ENCODE data around the gene MCEMP1. TPM values are rescaled to one million over a fixed set of nuclear protein-coding genes. Genes with fewer than 3 reads are reported as not detected.

Gene MCEMP1
- total RNA-seq, 1 donor from 2014 or later: 1.1 TPM

GRCh38 chr19:7685546-7686445 lies 8.9 kb downstream of the MCEMP1 start:
- no peak for DNase-seq (ENCODE audit: missing footprints)
- intact Hi-C loops (cut with DNase I): no loop called here
- ATAC-seq: no peak

- DNase-seq (ENCODE audit: missing footprints): no peak
- intact Hi-C loops (cut with DNase I): no loop called here
- no peak for ATAC-seq
Measured at GRCh38 chr19:7687177-7687576, 10.3 kb downstream of the MCEMP1 start.

DNA sequence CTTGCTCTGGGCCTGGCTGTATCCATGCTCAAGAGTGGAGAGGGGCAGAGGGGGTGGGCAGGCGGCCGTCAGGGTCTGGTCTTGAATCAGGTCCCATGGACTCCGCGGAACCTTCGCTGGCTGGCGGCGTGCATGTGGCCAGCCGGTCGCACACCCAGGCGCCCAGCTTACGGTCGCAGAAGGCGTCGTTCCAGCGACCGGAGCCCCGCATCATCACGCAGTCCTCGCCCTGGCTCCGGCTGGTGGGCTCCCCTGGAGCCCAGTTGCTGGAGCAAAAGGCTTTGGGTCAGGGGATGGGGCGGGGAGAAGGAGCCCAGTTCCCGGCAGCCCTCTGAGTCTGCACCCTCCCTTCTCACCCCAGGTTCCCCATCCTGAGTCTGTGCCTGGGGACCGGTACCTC lies 12.3 kb downstream of the MCEMP1 start:
- DNase-seq (ENCODE audit: missing footprints) (no peak), ATAC-seq (no peak)
- intact Hi-C loops (cut with DNase I): no loop called here

GRCh38 chr19:7690779-7691258 lies 13.9 kb downstream of the MCEMP1 start:
- no peak for DNase-seq (ENCODE audit: missing footprints)
- intact Hi-C loops (cut with DNase I): no loop called here
- ATAC-seq: no peak

DNA sequence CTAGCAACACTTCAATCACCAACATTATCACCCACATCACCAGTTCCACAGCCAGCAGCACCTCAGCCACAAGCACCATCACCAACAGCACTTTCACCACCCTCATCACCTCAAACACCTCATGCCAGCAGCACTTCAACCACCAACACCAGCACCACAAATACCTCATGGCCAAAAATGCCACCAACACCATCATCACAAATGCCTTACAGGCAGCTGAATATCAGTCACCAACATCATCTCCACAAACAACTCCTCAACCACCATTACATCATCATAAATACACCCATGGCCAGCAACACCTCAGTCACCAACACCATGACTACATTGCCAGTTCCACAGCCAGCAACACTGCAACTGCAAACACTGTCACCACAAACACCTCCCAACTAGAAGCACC lies 14.6 kb downstream of the MCEMP1 start:
- ATAC-seq (no peak), DNase-seq (ENCODE audit: missing footprints) (no peak)
- intact Hi-C loops (cut with DNase I): no loop called here

- DNase-seq (ENCODE audit: missing footprints): no peak
- intact Hi-C loops (cut with DNase I): no loop called here
- no peak for ATAC-seq
Measured at GRCh38 chr19:7692417-7693088, 15.7 kb downstream of the MCEMP1 start.

GRCh38 chr19:7694499-7694898 lies 17.6 kb downstream of the MCEMP1 start:
- no peak for ATAC-seq
- no peak for DNase-seq (ENCODE audit: missing footprints)
- intact Hi-C loops (cut with DNase I): no loop called here

GRCh38 chr19:7697721-7698287 lies 20.9 kb downstream of the MCEMP1 start:
- intact Hi-C loops (cut with DNase I): no loop called here
- ATAC-seq (no peak), DNase-seq (ENCODE audit: missing footprints) (no peak)

DNA sequence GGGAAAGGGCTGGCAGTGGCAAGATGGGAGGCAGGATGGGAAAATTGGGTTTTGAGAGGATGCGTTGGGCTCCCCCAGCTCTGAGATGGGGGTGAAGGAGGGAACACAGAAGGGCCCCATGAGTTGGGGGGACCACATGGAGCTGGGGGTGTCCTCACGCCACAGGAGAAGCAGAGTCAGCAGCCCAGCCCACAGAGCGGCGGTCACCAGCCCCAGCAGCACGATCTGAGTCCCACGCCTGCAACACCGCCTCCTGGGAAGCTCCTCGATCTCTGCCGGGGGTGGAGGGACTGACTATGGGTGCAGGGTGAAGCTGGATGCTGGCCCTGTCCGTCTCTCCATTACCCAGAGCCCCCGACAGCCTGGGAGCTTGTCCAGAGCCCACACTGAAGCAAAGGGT lies 21.7 kb downstream of the MCEMP1 start:
- intact Hi-C loops (cut with DNase I): no loop called here
- no peak for ATAC-seq
- no peak for DNase-seq (ENCODE audit: missing footprints)

- ATAC-seq: no peak
- DNase-seq (ENCODE audit: missing footprints): no peak
- intact Hi-C loops (cut with DNase I): no loop called here
Measured at GRCh38 chr19:7699003-7699402, 22.1 kb downstream of the MCEMP1 start.

DNA sequence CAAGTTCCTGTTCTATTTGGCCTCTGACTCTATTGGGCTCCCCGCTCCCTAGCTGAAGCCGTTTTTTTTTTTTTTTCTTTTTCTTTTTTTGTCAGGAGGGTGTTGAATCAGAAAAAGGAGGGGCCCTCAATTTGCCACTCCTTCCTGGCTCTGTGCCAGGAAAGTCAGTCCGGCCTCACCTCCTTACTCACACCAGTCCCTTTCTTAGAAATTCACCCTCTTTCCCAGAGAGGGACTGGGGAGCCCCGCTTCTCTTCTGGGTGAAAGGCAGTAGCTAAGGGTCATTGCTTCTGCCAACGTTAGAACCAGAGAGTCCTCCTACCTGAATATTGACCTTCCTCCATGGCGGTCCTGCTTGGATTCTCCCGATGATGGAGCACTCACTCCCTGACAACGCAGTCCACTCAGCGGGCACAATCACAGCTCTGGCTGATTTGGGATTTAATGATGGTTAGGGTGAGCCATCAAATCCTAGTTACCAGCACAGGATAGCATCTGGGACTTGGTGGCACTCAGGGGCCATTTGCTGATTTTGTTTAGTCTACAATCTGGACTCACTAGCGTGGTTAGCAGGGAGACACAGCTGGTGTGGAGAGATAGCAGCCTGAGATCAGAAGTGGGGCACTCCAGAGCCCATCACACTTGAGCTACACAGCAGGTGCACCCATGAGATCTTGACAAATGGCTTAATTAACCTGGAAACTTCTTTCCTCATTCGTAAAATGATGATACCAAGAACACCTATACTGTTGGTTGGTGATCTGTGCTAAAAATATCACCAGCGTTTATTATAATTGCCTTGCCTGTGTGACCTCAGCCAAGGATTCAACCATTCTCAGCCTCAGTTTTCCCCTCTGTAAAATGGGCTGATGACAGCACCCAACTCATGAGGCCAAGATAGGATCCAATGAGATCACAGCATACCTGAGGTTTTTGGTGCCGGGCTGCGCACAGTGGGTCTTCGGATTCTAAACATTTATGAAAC lies 22.8 kb downstream of the MCEMP1 start:
- intact Hi-C loops (cut with DNase I): no loop called here
- DNase-seq (ENCODE audit: missing footprints) (no peak), ATAC-seq (no peak)

DNA sequence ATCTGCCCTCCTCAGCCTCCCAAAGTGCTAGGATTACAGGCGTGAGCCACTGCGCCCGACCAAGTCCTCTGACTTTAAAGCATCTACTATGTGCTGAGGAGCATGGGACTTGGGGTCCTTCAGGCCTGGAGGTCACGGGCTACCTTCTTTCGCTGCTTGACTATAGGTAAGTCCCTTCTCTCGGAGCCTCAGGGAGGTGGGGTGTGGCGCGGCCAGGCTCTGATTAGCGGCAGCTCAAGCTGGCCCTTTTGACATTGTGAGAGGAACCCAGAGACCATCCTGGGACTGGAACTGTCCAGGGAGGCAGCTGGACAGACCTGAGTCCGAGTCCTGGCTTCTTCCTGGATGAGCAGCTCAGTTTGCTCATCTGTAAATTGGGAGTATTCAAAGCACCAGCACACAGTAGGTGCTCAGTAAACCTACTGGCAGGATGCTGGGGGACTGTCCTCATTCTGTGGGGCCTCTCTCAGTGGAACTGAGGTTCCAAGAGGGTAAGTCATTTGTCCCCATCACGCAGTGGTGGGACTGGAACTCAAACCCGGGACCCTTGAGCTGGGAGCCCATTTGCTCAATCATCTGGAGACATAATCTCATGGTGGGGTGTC lies 24.3 kb downstream of the MCEMP1 start:
- no peak for DNase-seq (ENCODE audit: missing footprints)
- intact Hi-C loops (cut with DNase I): no loop called here
- ATAC-seq: no peak

- intact Hi-C loops (cut with DNase I): no loop called here
- DNase-seq (ENCODE audit: missing footprints) (no peak), ATAC-seq (no peak)
Measured at GRCh38 chr19:7701654-7702457, 25.0 kb downstream of the MCEMP1 start, which contains the start of gene FCER2. FCER2 (minus strand) TSS chr19:7702131; CDS start chr19:7699760, 2,371 bp downstream.

DNA sequence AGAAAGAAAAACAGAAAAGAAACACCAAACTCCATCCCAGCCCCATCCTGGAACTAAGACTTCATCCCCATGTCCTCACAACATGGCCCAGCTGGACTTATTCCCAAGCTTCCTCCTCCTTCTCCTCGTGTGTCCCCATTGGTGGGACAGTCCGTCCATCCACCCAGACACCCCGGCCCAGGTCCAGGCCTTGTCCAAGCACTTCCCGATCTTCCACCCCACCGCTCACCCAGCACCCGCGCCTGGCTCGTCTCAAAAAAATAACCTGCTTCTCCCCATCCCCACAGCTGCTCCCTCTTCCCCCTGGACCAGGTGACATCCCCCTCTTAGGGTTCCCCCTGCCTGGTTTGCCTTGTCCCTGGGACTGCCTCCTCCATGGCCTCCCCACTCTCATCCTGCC lies 26.4 kb downstream of the MCEMP1 start:
- DNase-seq (ENCODE audit: missing footprints): no peak
- no peak for ATAC-seq
- intact Hi-C loops (cut with DNase I): no loop called here

DNA sequence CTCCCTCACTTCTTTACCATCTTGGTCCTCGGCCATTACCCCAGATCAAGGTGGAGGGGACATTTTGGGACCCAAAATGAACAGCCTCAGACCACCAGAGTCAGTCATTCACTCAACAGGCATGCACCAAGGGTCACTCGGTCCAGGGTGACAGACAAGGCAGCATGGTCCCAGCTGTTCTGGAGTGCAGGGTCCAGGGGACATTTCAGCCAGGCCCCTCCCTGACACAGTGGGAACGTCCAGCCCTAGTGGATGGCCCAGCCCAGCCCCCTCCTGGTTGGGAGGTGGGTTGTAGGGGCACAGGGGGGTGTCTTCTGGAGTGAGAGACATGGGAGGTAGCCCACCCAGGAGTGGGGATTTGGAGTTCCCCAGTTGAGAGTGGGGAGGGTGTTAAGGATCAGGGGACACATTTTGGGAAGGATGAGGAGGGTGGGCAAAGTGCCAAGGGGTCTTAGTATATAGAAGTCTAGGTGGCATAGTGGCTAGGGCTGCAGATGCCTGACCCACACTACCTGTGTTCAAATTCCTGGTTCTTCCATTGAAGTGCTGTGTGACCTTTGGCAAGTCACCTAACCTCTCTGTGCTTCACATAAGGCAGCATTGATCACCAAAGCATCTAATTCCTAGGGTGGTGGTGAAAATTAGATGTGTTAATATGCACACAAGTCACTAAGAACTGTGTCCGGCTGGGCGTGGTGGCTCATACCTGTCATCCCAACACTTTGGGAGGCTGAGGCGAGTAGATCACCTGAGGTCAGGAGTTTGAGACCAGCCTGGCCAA lies 27.6 kb downstream of the MCEMP1 start:
- DNase-seq (ENCODE audit: missing footprints): no peak
- intact Hi-C loops (cut with DNase I): no loop called here

GRCh38 chr19:7705387-7706187 lies 28.7 kb downstream of the MCEMP1 start:
- ATAC-seq (peak; percentile 45), DNase-seq (ENCODE audit: missing footprints) (peak; percentile 77)
- intact Hi-C loops (cut with DNase I): no loop called here

More for the DNA sequence above, 27.6 kb downstream of the MCEMP1 start:
- ATAC-seq: no peak

All from Right ventricle myocardium inferior (tissue), 1 donor.